ENCODE measurements around the gene CTNND1.

DNA sequence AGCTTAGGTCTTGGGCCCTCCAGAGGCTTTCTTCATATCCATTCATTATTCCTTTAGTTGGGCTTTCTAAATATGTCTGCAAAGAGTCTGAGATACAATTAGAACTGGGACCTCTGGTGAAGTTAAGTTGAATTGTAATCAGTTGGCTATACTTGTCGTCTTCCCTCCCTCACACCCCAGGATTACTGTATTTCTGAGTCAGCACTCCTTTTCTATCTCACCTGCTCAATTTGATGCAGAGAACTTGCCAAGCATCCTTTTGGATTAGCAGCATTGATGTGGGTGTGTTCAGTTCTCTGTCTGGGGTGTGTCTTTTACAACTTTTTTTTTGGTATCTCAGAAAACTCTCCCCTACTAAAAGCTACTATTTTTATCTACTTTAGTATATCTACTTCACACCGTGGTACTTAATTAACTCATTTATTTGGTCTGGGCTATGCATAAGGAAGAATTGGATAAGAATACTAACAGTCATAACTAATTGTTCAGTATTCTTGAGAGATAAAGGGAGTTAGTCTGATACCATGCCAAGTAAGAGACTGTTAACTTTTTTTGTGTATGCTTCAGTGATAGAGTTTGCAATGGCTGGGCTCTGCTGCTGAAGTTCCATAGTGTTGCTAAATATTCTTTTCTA lies 15.1 kb downstream of the CTNND1 start:
- TF ChIP-seq, protein P1, sequence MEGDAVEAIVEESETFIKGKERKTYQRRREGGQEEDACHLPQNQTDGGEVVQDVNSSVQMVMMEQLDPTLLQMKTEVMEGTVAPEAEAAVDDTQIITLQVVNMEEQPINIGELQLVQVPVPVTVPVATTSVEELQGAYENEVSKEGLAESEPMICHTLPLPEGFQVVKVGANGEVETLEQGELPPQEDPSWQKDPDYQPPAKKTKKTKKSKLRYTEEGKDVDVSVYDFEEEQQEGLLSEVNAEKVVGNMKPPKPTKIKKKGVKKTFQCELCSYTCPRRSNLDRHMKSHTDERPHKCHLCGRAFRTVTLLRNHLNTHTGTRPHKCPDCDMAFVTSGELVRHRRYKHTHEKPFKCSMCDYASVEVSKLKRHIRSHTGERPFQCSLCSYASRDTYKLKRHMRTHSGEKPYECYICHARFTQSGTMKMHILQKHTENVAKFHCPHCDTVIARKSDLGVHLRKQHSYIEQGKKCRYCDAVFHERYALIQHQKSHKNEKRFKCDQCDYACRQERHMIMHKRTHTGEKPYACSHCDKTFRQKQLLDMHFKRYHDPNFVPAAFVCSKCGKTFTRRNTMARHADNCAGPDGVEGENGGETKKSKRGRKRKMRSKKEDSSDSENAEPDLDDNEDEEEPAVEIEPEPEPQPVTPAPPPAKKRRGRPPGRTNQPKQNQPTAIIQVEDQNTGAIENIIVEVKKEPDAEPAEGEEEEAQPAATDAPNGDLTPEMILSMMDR (conservative IDR thresholded peaks at IDR 0.05; ENCODE audit: low read length): no peak
- TF ChIP-seq EZH2phosphoT487 (IDR thresholded peaks at IDR 0.05; ENCODE audit: borderline replicate concordance): no peak
